Measurements from ENCODE around the gene STX16.

Gene STX16

DNA sequence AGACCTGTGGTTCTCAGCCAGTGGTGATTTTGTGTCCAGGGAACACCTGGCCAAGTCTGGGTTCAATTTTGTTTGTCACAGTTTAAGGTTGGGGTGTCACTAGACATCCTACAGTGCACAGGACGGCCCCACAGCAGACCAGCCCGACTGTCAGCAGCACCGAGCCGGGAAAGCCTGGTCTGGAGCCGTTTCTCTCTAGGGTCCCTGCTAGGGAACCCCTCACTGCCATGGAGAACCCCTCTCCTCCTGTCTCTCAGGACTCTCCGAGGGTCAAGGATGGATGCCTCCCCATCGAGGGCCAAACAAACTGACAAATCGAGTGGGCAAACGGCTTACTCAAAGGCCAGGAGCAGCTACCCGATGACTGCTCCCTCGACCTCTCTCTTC, 15.8 kb upstream of the STX16 start:
- TF ChIP-seq, protein P1, sequence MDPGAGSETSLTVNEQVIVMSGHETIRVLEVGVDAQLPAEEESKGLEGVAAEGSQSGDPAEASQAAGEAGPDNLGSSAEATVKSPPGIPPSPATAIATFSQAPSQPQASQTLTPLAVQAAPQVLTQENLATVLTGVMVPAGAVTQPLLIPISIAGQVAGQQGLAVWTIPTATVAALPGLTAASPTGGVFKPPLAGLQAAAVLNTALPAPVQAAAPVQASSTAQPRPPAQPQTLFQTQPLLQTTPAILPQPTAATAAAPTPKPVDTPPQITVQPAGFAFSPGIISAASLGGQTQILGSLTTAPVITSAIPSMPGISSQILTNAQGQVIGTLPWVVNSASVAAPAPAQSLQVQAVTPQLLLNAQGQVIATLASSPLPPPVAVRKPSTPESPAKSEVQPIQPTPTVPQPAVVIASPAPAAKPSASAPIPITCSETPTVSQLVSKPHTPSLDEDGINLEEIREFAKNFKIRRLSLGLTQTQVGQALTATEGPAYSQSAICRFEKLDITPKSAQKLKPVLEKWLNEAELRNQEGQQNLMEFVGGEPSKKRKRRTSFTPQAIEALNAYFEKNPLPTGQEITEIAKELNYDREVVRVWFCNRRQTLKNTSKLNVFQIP (CRISPR knock-in tag; IDR thresholded peaks at IDR 0.05; ENCODE audit: borderline replicate concordance, low read depth): no peak
- TF ChIP-seq CSRNP3 (CRISPR knock-in tag; IDR thresholded peaks at IDR 0.05) (no peak), ZFP30 (CRISPR knock-in tag; IDR thresholded peaks at IDR 0.05) (no peak), ZFP3 (CRISPR knock-in tag; IDR thresholded peaks at IDR 0.05) (no peak), ESRRG (CRISPR knock-in tag; IDR thresholded peaks at IDR 0.05) (no peak), ISL1 (CRISPR knock-in tag; IDR thresholded peaks at IDR 0.05) (no peak), PATZ1 (CRISPR knock-in tag; IDR thresholded peaks at IDR 0.05; ENCODE audit: borderline replicate concordance) (no peak), GLIS3 (CRISPR knock-in tag; IDR thresholded peaks at IDR 0.05) (no peak), ZNF70 (CRISPR knock-in tag; IDR thresholded peaks at IDR 0.05) (no peak), RARB (CRISPR knock-in tag; IDR thresholded peaks at IDR 0.05) (no peak), TOX (CRISPR knock-in tag; IDR thresholded peaks at IDR 0.05; ENCODE audit: borderline replicate concordance) (no peak), SNAI2 (CRISPR knock-in tag; IDR thresholded peaks at IDR 0.05) (no peak), OSR1 (CRISPR knock-in tag; IDR thresholded peaks at IDR 0.05) (no peak), ARNTL (CRISPR knock-in tag; IDR thresholded peaks at IDR 0.05; ENCODE audit: borderline replicate concordance, low read depth) (no peak), BACH2 (CRISPR knock-in tag; IDR thresholded peaks at IDR 0.05; ENCODE audit: borderline replicate concordance) (no peak), TSHZ2 (CRISPR knock-in tag; IDR thresholded peaks at IDR 0.05) (no peak), TCF4 (CRISPR knock-in tag; IDR thresholded peaks at IDR 0.05; ENCODE audit: borderline replicate concordance) (no peak)
- TF ChIP-seq, protein P2, sequence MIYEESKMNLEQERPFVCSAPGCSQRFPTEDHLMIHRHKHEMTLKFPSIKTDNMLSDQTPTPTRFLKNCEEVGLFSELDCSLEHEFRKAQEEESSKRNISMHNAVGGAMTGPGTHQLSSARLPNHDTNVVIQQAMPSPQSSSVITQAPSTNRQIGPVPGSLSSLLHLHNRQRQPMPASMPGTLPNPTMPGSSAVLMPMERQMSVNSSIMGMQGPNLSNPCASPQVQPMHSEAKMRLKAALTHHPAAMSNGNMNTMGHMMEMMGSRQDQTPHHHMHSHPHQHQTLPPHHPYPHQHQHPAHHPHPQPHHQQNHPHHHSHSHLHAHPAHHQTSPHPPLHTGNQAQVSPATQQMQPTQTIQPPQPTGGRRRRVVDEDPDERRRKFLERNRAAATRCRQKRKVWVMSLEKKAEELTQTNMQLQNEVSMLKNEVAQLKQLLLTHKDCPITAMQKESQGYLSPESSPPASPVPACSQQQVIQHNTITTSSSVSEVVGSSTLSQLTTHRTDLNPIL (CRISPR knock-in tag; IDR thresholded peaks at IDR 0.05; ENCODE audit: low read depth): no peak
- ATAC-seq: no peak

- TF ChIP-seq ZFP30 (CRISPR knock-in tag; IDR thresholded peaks at IDR 0.05): no peak
- TF ChIP-seq BACH2 (CRISPR knock-in tag; IDR thresholded peaks at IDR 0.05; ENCODE audit: borderline replicate concordance): no peak
- TF ChIP-seq ZFP3 (CRISPR knock-in tag; IDR thresholded peaks at IDR 0.05): no peak
- TF ChIP-seq ARNTL (CRISPR knock-in tag; IDR thresholded peaks at IDR 0.05; ENCODE audit: borderline replicate concordance, low read depth): no peak
- TF ChIP-seq ZC3H10 (CRISPR knock-in tag; IDR thresholded peaks at IDR 0.05): no peak
- TF ChIP-seq PPARA (CRISPR knock-in tag; IDR thresholded peaks at IDR 0.05; ENCODE audit: borderline replicate concordance): no peak
- TF ChIP-seq TSHZ2 (CRISPR knock-in tag; IDR thresholded peaks at IDR 0.05): no peak
- TF ChIP-seq RARB (CRISPR knock-in tag; IDR thresholded peaks at IDR 0.05): no peak
- no peak for TF ChIP-seq ISL1 (CRISPR knock-in tag; IDR thresholded peaks at IDR 0.05)
- ATAC-seq: no peak
Observed at GRCh38 chr20:58636396-58636982, 14.6 kb upstream of the STX16 start.

All from SK-N-SH treated with all-trans-retinoic acid at 6 μM for 48 hours (cell line).